Prostate gland (tissue), 2 donors: ENCODE results near the gene RIMBP2.

Experiments used
- POLR2A ChIP-seq: fragments of 450-650 bp; IDR thresholded peaks from one replicate; pipeline ENCODE4 v1.6.1; 2016; ENCODE audit warnings: antibody characterized with exemption, mild to moderate bottlenecking
- TF ChIP-seq, protein P1 (sequence below), 4 experiments: fragments of 200-600 bp in 2 of 4; fragments of 450-650 bp in 2 of 4; sonication (generic) in 2 of 4; IDR thresholded peaks; 1 replicate in 3 of 4; 2 replicates in 1 of 4; pipeline ENCODE4 v1.5.1; 2016 to 2019; ENCODE audit warnings: antibody characterized with exemption in 4 of 4, mild to moderate bottlenecking in 2 of 4, moderate library complexity in 2 of 4

GRCh38 chr12:130687796-130688778, 28.0 kb downstream of the RIMBP2 start:
- TF ChIP-seq, protein P1, sequence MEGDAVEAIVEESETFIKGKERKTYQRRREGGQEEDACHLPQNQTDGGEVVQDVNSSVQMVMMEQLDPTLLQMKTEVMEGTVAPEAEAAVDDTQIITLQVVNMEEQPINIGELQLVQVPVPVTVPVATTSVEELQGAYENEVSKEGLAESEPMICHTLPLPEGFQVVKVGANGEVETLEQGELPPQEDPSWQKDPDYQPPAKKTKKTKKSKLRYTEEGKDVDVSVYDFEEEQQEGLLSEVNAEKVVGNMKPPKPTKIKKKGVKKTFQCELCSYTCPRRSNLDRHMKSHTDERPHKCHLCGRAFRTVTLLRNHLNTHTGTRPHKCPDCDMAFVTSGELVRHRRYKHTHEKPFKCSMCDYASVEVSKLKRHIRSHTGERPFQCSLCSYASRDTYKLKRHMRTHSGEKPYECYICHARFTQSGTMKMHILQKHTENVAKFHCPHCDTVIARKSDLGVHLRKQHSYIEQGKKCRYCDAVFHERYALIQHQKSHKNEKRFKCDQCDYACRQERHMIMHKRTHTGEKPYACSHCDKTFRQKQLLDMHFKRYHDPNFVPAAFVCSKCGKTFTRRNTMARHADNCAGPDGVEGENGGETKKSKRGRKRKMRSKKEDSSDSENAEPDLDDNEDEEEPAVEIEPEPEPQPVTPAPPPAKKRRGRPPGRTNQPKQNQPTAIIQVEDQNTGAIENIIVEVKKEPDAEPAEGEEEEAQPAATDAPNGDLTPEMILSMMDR (IDR thresholded peaks at IDR 0.05) = no peak
- TF ChIP-seq POLR2A = no peak
